ENCODE results near the gene ARMH3.

ARMH3 gene

GRCh38 chr10:101839416-101840063 is 216.4 kb downstream of the ARMH3 start:
- in situ Hi-C loops (cut with HindIII; ENCODE audit: low sequenced_read_pairs), result no loop called here

GRCh38 chr10:101839002-101839401 is 217.0 kb downstream of the ARMH3 start:
- in situ Hi-C loops (cut with HindIII; ENCODE audit: low sequenced_read_pairs), result no loop called here

GRCh38 chr10:101838416-101838970 is 217.5 kb downstream of the ARMH3 start:
- in situ Hi-C loops (cut with HindIII; ENCODE audit: low sequenced_read_pairs), result no loop called here

- in situ Hi-C loops (cut with HindIII; ENCODE audit: low sequenced_read_pairs), result no loop called here
Measured at GRCh38 chr10:101837748-101838147, 218.2 kb downstream of the ARMH3 start.

GRCh38 chr10:101835362-101835761 is 220.6 kb downstream of the ARMH3 start:
- in situ Hi-C loops (cut with HindIII; ENCODE audit: low sequenced_read_pairs), result no loop called here

GRCh38 chr10:101834341-101834740 is 221.6 kb downstream of the ARMH3 start:
- in situ Hi-C loops (cut with HindIII; ENCODE audit: low sequenced_read_pairs), result no loop called here

GRCh38 chr10:101833466-101833865 is 222.5 kb downstream of the ARMH3 start:
- in situ Hi-C loops (cut with HindIII; ENCODE audit: low sequenced_read_pairs), result no loop called here

GRCh38 chr10:101832325-101832771 is 223.6 kb downstream of the ARMH3 start:
- in situ Hi-C loops (cut with HindIII; ENCODE audit: low sequenced_read_pairs), result no loop called here

GRCh38 chr10:101831169-101831811 is 224.7 kb downstream of the ARMH3 start:
- in situ Hi-C loops (cut with HindIII; ENCODE audit: low sequenced_read_pairs), result no loop called here

- in situ Hi-C loops (cut with HindIII; ENCODE audit: low sequenced_read_pairs), result no loop called here
Measured at GRCh38 chr10:101830322-101831168, 225.4 kb downstream of the ARMH3 start.

GRCh38 chr10:101829561-101830315 is 226.2 kb downstream of the ARMH3 start:
- in situ Hi-C loops (cut with HindIII; ENCODE audit: low sequenced_read_pairs), result no loop called here

GRCh38 chr10:101828766-101829551 is 227.0 kb downstream of the ARMH3 start:
- in situ Hi-C loops (cut with HindIII; ENCODE audit: low sequenced_read_pairs), result no loop called here

GRCh38 chr10:101827919-101828600 is 227.9 kb downstream of the ARMH3 start:
- in situ Hi-C loops (cut with HindIII; ENCODE audit: low sequenced_read_pairs), result no loop called here

- in situ Hi-C loops (cut with HindIII; ENCODE audit: low sequenced_read_pairs), result no loop called here
Measured at GRCh38 chr10:101826852-101827434, 229.0 kb downstream of the ARMH3 start.

GRCh38 chr10:101824736-101825135 is 231.2 kb downstream of the ARMH3 start:
- in situ Hi-C loops (cut with HindIII; ENCODE audit: low sequenced_read_pairs), result no loop called here

- in situ Hi-C loops (cut with HindIII; ENCODE audit: low sequenced_read_pairs), result no loop called here
Measured at GRCh38 chr10:101818872-101819633, 236.9 kb downstream of the ARMH3 start.

- in situ Hi-C loops (cut with HindIII; ENCODE audit: low sequenced_read_pairs), result no loop called here
Measured at GRCh38 chr10:101818119-101818871, 237.7 kb downstream of the ARMH3 start, which contains the start of gene OGA. Gene OGA (minus strand): TSS chr10:101818444. CDS start chr10:101818022, 422 bp downstream.
